GM23248 (cell line): ENCODE results near the gene PRDM16.

ENCODE experiments used
- EZH2 ChIP-seq: fragments of 200-600 bp; sonication (generic); IDR thresholded peaks from 2 replicates; pipeline ENCODE4 v1.6.1; 2018; ENCODE audit warnings: antibody characterized with exemption, mild to moderate bottlenecking; ENCODE audit not compliant: insufficient read depth, poor library complexity, severe bottlenecking
- EZH2phosphoT487 ChIP-seq: fragments of 200-600 bp; sonication (generic); IDR thresholded peaks from 2 replicates; pipeline ENCODE4 v1.6.1; 2018; ENCODE audit warnings: antibody characterized with exemption, moderate library complexity, mild to moderate bottlenecking, low read depth; ENCODE audit not compliant: insufficient read depth

DNA sequence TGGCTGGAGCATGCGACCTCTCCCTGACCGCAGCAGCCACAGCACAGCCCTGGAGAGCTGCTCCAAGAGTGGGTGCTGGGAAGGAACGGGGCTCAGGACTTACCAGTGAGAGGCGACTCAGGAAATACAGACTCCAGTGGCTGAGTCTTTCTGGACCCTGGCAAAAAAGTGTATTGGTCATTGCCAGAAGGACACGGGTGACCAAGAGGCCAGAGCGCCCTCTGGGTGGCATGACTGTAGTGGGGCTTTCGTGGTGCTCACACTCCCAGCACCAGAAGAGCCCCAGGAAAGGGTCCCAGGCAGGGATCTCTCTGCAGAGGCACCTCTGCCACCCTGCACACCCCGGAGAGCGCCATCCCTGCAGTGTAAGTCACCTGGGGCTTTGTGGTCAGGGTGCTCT is 8.9 kb upstream of the PRDM16 start:
- no peak for TF ChIP-seq EZH2
- TF ChIP-seq EZH2phosphoT487, result no peak
